ENCODE results near the gene RNF207.
"Not testable (repeated sequence)": the region's sequence is repeated elsewhere in the genome, so short reads cannot be mapped to it uniquely, and the experiment has no call there.

The RNF207 gene

GRCh38 chr1:6199298-6200187 is 6.4 kb upstream of the RNF207 start, which contains the start of gene RPL22:
TSS of gene RPL22 (minus strand) at chr1:6199595. CDS start at chr1:6199573, 22 bp downstream.
- in situ Hi-C loops (cut with MboI; ENCODE audit: low sequenced_read_pairs) = no loop called here

GRCh38 chr1:6200188-6200809 is 5.6 kb upstream of the RNF207 start:
- in situ Hi-C loops (cut with MboI; ENCODE audit: low sequenced_read_pairs) = no loop called here

GRCh38 chr1:6202256-6202655 is 3.7 kb upstream of the RNF207 start:
- in situ Hi-C loops (cut with MboI; ENCODE audit: low sequenced_read_pairs) = no loop called here

GRCh38 chr1:6206520-6206855 is 569 bp downstream of the RNF207 start:
- in situ Hi-C loops (cut with MboI; ENCODE audit: low sequenced_read_pairs) = no loop called here

GRCh38 chr1:6207075-6207885 is 1.4 kb downstream of the RNF207 start:
- in situ Hi-C loops (cut with MboI; ENCODE audit: low sequenced_read_pairs) = no loop called here

DNA sequence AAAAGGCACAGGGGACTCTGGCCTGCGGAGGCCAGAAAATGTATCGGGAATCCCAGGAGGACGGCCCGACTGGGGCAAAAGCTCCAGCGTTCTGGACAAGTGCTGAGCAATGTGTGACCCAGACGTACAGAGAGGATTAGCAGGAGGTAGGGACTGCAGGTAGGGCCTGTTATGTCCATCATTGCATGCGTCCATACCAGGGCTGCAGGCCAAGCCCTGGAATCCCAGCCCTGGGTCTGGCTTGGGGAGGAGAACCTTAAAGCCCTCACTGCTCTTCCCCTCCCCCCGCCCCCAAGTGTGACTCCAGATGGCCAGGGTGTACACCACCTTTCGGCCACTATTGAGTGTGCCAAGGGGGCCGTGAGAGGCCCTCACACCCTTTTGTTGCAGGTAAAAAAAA is 2.0 kb downstream of the RNF207 start:
- in situ Hi-C loops (cut with MboI; ENCODE audit: low sequenced_read_pairs) = no loop called here

DNA sequence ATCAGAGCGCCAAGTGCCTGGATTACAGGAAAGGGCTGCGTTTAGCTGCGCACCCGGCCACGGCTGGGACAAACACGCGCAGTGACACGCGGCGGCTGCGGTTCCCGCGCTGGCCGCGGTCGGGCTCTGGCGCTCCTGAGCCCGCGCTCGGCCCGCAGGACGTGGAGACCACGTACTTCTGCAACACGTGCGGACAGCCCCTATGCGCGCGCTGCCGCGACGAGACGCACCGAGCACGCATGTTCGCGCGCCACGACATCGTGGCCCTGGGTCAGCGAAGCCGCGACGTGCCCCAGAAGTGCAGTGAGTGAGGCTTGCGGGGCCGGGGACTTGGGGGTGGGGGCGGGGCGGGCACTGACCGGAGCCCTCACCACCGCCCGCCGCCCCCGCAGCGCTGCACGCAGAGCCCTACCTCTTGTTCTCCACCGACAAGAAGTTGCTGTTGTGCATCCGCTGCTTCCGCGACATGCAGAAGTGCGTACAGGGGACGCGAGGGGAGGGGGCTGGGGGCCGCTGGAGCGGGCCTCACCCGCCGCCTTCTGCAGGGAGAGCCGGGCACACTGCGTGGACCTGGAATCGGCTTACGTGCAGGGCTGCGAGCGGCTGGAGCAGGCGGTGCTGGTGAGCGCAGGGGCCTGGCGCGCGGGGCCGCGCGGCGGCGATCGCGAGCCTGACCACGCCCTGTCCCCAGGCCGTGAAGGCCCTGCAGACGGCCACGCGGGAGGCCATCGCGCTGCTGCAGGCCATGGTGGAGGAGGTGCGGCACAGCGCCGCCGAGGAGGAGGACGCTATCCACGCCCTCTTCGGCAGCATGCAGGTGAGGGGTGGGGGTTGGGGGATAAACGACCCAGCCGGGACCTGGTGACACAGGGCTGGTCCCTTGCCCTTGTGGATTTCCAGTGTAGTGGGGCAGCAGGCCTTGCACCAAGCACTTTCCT is 3.1 kb downstream of the RNF207 start:
- in situ Hi-C loops (cut with MboI; ENCODE audit: low sequenced_read_pairs) = no loop called here

DNA sequence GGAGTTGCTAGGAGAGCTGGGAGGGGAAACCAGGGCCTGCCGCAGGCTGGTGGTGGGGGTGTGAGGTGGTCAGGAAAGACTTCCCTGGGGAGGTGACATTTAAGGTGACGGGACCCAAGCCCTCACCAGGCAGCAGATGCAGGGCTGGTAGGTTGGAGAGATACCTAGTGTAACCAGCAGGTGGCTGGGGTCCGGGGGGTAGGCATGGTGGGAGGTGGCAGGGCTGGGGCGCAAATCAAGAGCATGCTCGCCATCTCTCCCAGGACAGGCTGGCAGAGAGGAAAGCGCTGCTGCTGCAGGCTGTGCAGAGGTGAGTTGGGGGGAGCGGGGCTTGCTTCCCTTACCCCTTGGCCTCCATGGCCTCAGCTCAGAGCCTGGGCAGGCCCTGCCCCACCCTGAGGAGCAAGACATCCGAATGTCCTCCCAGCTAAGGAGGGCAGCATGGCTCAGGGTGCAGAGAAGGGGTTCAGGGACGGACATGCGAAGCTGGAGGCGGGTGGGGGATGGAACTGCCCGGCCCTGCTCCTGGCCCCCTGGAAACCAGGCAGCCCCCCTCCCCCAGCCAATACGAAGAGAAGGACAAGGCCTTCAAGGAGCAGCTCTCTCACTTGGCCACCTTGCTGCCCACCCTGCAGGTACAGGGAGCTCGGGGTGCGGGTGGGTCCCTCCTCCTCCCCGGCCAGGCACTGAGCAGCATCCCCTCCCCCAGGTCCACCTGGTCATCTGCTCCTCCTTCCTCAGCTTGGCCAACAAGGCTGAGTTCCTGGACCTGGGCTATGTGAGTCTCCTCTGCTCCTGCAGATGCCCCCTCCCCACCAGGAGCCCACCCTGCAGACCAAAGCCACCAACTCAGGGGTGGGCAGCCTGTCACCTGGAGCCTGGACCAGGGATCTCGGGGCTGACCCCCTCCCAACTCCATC is 4.0 kb downstream of the RNF207 start:
- in situ Hi-C loops (cut with MboI; ENCODE audit: low sequenced_read_pairs) = no loop called here

DNA sequence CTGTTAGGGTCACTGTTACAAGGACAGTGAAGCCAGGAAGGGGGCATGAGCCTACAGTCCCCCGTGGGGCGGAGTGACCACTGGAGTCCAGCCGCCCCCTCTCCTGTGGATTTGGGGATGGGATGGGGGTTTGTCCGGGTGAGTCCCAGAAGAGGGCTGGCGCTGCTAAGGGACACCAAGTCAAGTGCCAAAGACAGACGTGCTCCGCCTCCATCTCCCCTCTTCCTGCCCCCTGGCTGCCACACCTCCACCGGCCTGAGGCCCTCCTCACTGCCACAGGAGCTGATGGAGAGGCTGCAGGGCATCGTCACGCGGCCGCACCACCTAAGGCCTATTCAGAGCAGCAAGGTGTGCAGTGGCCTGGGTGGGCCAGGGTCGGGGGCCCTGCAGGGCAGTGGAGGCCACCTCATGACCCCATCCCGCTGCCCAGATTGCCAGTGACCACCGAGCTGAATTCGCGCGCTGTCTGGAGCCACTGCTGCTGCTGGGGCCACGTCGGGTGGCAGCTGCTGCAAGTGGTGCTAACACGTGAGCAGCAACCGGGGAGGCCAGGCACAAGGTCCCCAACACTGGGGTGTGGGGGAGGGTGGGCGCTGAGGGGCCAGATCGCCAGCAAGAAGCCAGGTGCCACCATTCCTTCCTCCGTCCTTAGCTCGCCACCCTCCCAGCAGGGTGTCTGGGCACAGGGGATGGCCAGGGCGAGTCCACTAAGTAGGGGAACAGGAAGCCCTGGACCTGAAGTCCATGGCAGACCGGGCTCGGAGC is 4.9 kb downstream of the RNF207 start:
- in situ Hi-C loops (cut with MboI; ENCODE audit: low sequenced_read_pairs) = no loop called here

- in situ Hi-C loops (cut with MboI; ENCODE audit: low sequenced_read_pairs) = no loop called here
These were observed 5.8 kb downstream of the RNF207 start for GRCh38 chr1:6211731-6212130.

GRCh38 chr1:6212193-6212959 is 6.5 kb downstream of the RNF207 start:
- in situ Hi-C loops (cut with MboI; ENCODE audit: low sequenced_read_pairs) = no loop called here

DNA sequence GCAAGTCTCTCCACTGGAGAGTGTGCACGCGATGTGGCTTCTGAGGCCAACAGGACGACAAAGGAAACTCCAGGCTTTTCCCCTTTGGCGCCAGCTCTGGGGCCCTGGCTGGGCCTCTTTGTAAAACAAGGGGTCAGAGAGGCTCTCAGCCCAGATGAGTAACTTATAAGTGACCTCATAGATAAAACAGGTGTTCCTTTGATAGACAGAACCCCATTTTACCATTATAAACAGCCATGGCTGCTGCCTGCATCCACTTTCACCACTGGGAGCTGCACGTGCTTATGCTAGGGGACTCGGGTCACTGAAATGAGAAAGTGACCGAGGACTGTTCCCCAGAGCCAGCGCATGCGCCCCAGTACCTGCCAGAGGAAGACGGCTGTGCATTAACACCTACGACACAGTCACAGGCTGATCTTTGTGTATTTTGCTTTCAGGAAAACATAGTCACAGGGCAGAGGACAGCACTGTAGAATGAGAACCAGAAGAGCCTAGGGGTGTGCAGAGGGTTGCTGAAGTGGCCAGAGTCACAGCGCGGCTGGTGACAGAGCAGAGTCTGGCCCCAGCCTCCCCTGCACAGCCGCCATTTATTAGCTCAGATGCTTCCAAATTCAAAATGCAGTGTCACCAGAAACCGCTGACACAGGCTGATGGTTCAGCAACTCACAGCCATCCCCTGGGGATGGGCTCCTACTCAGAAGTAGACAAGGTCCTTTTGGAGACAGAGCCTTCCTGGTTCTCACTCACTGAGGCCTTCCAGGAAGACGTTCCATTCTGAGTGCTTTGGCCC is 12.7 kb downstream of the RNF207 start:
- in situ Hi-C loops (cut with MboI; ENCODE audit: low sequenced_read_pairs) = no loop called here

DNA sequence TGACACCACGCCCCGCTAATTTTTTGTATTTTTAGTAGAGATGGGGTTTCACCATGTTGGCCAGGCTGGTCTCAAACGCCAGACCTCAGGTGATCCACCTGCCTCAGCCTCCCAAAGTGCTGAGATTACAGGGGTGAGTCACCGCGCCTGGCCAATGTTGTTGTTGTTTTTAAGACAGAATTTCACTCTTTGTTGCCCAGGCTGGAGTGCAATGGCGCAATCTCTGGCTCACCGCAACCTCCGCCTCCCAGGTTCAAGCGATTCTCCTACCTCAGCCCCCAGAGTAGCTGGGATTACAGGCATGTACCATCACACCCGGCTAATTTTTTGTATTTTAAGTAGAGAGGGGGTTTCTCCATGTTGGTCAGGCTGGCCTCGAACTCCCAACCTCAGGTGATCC is 13.7 kb downstream of the RNF207 start:
- in situ Hi-C loops (cut with MboI; ENCODE audit: low sequenced_read_pairs) = not testable (repeated sequence)

DNA sequence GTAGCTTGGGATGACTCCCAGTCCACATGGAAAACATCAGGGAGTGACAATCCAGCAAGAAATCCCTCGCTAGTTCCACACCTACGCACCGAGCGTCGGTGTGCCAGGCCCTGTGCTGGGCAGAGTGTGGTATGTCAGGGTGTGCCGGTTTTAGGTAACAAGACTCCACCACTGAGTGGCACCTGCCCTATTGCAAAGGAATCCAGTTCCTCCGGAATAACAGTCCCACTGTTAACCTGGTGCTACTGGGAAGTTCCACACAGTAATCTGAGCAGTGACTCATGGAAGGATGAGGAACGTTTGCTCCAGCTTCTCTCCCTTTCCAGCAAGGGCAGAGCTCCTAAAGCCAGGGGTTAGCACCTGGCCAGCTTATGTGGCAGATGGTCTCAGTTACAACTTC is 14.3 kb downstream of the RNF207 start:
- in situ Hi-C loops (cut with MboI; ENCODE audit: low sequenced_read_pairs) = no loop called here

DNA sequence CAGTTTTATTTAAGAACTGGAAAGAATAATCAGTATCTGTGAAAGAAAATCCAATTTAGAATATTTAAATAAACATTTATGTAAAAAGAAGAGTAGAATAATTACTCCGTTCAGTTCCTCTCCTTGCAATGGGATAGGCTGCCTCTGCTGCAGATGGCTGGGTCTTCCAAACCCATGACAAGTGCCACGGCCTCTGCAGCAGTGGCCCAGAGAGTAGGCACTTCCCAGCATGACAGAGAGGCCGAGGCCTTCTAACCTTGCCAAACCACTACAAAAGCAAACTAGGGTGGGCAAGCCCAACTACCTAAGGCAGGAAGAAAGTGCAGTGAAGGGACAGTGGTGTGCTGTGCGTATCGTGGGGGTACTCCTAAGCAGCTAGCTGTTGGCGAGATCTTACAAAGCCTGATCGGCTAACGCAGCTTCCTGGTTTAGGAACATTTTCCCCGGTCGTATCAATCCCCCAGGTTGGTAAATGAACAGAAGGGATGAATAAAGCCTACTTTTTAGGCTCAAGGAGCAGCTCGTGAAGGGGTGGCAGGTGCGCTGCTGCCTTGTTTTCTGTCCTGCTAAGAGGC is 15.4 kb downstream of the RNF207 start:
- in situ Hi-C loops (cut with MboI; ENCODE audit: low sequenced_read_pairs) = no loop called here

DNA sequence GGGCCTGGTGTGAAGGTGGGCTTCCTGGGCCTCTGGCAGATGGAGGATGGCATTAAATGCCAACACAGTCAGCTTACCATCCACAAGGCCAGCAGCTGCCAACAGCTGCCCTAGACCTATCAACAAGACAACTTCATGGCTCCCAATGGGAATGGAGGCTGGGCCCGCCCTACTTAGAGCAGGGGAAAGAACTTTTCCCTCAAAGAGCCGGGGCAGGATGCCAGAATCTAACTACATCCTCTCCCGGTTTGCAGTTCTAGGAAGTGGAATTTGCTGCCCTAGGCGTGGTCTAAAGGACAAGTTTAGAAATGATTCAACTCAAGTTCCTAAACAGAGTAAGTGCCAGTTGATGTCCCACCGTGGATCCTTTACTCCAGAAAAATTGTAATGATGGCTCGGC is 16.7 kb downstream of the RNF207 start:
- in situ Hi-C loops (cut with MboI; ENCODE audit: low sequenced_read_pairs) = no loop called here

GRCh38 chr1:6223617-6224016 is 17.7 kb downstream of the RNF207 start:
- in situ Hi-C loops (cut with MboI; ENCODE audit: low sequenced_read_pairs) = no loop called here
